Spleen (tissue), 7 donors: ENCODE results near the gene KRT40.

ENCODE experiments used
- POLR2A ChIP-seq, 3 donors: fragments of 450-650 bp; IDR thresholded peaks; one replicate each; pipeline ENCODE4 v1.5.1; 2017; ENCODE audit warnings: antibody characterized with exemption in 3 of 3, mild to moderate bottlenecking in 1 of 3
- POLR2AphosphoS5 ChIP-seq, 3 donors: sonication (generic); formaldehyde crosslinking; IDR thresholded peaks; one replicate each; pipeline ENCODE4 v1.5.1; 2017; ENCODE audit warnings: antibody characterized with exemption in 3 of 3
- TF ChIP-seq, protein P1 (sequence below), 11 experiments: fragments of 200-600 bp in 7 of 11; fragments of 450-650 bp in 4 of 11; sonication (generic) in 4 of 11; IDR thresholded peaks in 8 of 11; conservative IDR thresholded peaks in 3 of 11; 1 replicate in 7 of 11; 2 replicates in 4 of 11; pipeline versions ENCODE4 v1.4.0 to v1.8.0; 2016 to 2021; ENCODE audit warnings: antibody characterized with exemption in 11 of 11, inconsistent platforms in 4 of 11, mild to moderate bottlenecking in 1 of 11
- donor health status: DM: no; HTN: no; CAD: no; lungs with moderate emphysema.
- donor health status: DM: no; HTN: no; CAD: no.
- donor health status: DM: no; HTN: no; CAD: no.

DNA sequence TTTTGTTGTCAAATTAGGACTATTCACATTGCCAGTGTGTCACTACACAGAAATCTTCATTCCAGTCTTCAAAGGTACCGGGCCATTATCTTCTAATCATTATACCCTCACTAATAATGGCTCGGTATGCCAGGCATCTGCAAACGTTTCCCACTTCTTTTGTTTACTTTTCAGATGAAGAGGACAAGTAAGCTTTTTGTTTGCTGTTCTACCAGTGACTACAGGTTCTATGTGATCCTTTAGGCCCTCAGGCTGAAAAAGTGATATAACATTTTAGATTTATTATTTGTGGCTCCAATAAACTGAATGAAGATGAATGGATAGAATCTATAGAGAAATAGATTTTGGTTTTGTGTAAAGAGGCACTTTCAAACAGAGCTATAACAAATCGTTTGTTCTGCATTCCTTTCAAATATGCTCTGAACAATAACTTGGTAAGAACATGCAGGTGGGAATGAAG is 25.2 kb upstream of the KRT40 start:
- TF ChIP-seq POLR2A (IDR thresholded peaks at IDR 0.05) (no peak), POLR2AphosphoS5 (IDR thresholded peaks at IDR 0.05) (no peak)
- TF ChIP-seq, protein P1, sequence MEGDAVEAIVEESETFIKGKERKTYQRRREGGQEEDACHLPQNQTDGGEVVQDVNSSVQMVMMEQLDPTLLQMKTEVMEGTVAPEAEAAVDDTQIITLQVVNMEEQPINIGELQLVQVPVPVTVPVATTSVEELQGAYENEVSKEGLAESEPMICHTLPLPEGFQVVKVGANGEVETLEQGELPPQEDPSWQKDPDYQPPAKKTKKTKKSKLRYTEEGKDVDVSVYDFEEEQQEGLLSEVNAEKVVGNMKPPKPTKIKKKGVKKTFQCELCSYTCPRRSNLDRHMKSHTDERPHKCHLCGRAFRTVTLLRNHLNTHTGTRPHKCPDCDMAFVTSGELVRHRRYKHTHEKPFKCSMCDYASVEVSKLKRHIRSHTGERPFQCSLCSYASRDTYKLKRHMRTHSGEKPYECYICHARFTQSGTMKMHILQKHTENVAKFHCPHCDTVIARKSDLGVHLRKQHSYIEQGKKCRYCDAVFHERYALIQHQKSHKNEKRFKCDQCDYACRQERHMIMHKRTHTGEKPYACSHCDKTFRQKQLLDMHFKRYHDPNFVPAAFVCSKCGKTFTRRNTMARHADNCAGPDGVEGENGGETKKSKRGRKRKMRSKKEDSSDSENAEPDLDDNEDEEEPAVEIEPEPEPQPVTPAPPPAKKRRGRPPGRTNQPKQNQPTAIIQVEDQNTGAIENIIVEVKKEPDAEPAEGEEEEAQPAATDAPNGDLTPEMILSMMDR (IDR thresholded peaks at IDR 0.05 in 8 of 11, conservative IDR thresholded peaks at IDR 0.05 in 3 of 11), result no peak
